B cell (primary cell): ENCODE measurements around the gene DLGAP4. TPM values are rescaled to one million over a fixed set of nuclear protein-coding genes. Genes with fewer than 3 reads are reported as not detected.

Source experiments
- ATAC-seq: fragments of 200-7000 bp; cut with Tn5 transposase; one replicate; pipeline ENCODE4 v1.10.0; 2021; ENCODE audit warnings: low read depth, mild to moderate bottlenecking, moderate number of reproducible peaks, moderate library complexity
- CTCF ChIA-PET: fragments of 350-600 bp; sonication (Branson Sonifier 250); formaldehyde crosslinking; loops from one replicate; lab custom pipeline; 2021; ENCODE audit warnings: antibody characterized with exemption, inconsistent platforms; lab: Charles Lee
- POLR2A ChIA-PET: fragments of 350-600 bp; sonication (Branson Sonifier 250); formaldehyde crosslinking; loops from one replicate; lab custom pipeline; 2021; ENCODE audit warnings: antibody characterized with exemption; lab: Charles Lee
- DNase-seq: peaks from one replicate; pipeline ENCODE4 v3.0.0; 2013
- H2AFZ ChIP-seq: 2 replicates; pipeline ENCODE4 v1.6.1; 2012; ENCODE audit warnings: mild to moderate bottlenecking, low read depth, low read length; ENCODE audit not compliant: insufficient read depth, poor library complexity, severe bottlenecking
- H3K27ac ChIP-seq, 2 donors: 1 replicate in 1 of 2; 2 replicates in 1 of 2; pipeline ENCODE4 v1.5.1; 2012 to 2013; ENCODE audit warnings: low read length in 2 of 2, mild to moderate bottlenecking in 2 of 2, moderate library complexity in 1 of 2
- H3K27me3 ChIP-seq, 4 experiments: fragments of 200-600 bp in 1 of 4; sonication (generic) in 1 of 4; replicated peaks in 1 of 4; 1 replicate in 2 of 4; 2 replicates in 2 of 4; pipeline versions ENCODE4 v1.6.1 to v1.7.0; 2013 to 2016; ENCODE audit warnings: low read length in 3 of 4, mild to moderate bottlenecking in 2 of 4, mixed read lengths in 1 of 4, moderate library complexity in 1 of 4; ENCODE audit not compliant: insufficient read depth in 4 of 4, control insufficient read depth in 3 of 4; ENCODE audit errors: control extremely low read depth in 1 of 4
- H3K36me3 ChIP-seq, 2 experiments: replicated peaks in 1 of 2; 1 replicate in 1 of 2; 2 replicates in 1 of 2; pipeline versions ENCODE4 v1.6.1 to v1.7.1; 2013; ENCODE audit warnings: low read length in 1 of 2; ENCODE audit not compliant: insufficient read depth in 2 of 2, control insufficient read depth in 1 of 2; ENCODE audit errors: control extremely low read depth in 1 of 2, extremely low read depth in 1 of 2
- H3K4me1 ChIP-seq, 2 donors: fragments of 200-600 bp in 1 of 2; sonication (generic) in 1 of 2; 1 replicate in 1 of 2; 2 replicates in 1 of 2; pipeline versions ENCODE4 v1.5.1 to v1.6.1; 2013 to 2017; ENCODE audit warnings: low read length in 2 of 2; ENCODE audit not compliant: control insufficient read depth in 2 of 2, insufficient read depth in 2 of 2
- H3K4me2 ChIP-seq: replicated peaks from 2 replicates; pipeline ENCODE3; 2012; ENCODE audit warnings: mild to moderate bottlenecking, low read depth, low read length; ENCODE audit not compliant: poor library complexity, severe bottlenecking
- H3K4me3 ChIP-seq, 5 experiments: fragments of 200-600 bp in 1 of 5; sonication (generic) in 1 of 5; 1 replicate in 3 of 5; 2 replicates in 2 of 5; pipeline versions ENCODE4 v1.5.1 to v1.7.0; 2011 to 2016; ENCODE audit warnings: low read length in 4 of 5, mild to moderate bottlenecking in 4 of 5, low read depth in 2 of 5, control low read depth in 1 of 5, moderate library complexity in 1 of 5; ENCODE audit not compliant: insufficient read depth in 1 of 5; ENCODE audit errors: control extremely low read depth in 1 of 5, extremely low read depth in 1 of 5
- H3K79me2 ChIP-seq: fragments of 200-600 bp; sonication (generic); one replicate; pipeline ENCODE4 v1.6.0; 2016; ENCODE audit warnings: low read length; ENCODE audit not compliant: control insufficient read depth, insufficient read depth
- H3K9ac ChIP-seq: fragments of 200-600 bp; sonication (generic); 2 replicates; pipeline ENCODE4 v1.6.1; 2017; ENCODE audit warnings: mild to moderate bottlenecking, low read length, moderate library complexity
- H3K9me3 ChIP-seq, 3 donors: one replicate each; pipeline versions ENCODE4 v1.6.1 to v1.7.1; 2013; ENCODE audit warnings: low read length in 2 of 3; ENCODE audit not compliant: control insufficient read depth in 2 of 3, insufficient read depth in 1 of 3; ENCODE audit errors: control extremely low read depth in 1 of 3
- H4K20me1 ChIP-seq: 2 replicates; pipeline ENCODE4 v1.6.0; 2012; ENCODE audit warnings: mild to moderate bottlenecking, low read length; ENCODE audit not compliant: insufficient read depth, control insufficient read depth, poor library complexity, severe bottlenecking
- H3K27ac Mint-ChIP-seq: one replicate; pipeline ENCODE4 v1.8.0; 2021; ENCODE audit warnings: mixed read lengths
- H3K27me3 Mint-ChIP-seq: one replicate; pipeline ENCODE4 v1.8.0; 2021; ENCODE audit warnings: mixed read lengths
- H3K4me1 Mint-ChIP-seq: one replicate; pipeline ENCODE4 v1.8.0; 2021; ENCODE audit warnings: mixed read lengths
- H3K4me3 Mint-ChIP-seq: one replicate; pipeline ENCODE4 v1.8.0; 2021; ENCODE audit warnings: mixed read lengths
- H3K9me3 Mint-ChIP-seq: one replicate; pipeline ENCODE4 v1.8.0; 2022; ENCODE audit warnings: mixed read lengths; ENCODE audit not compliant: insufficient read depth
- EZH2 ChIP-seq: IDR thresholded peaks from 2 replicates; pipeline ENCODE4 v1.6.1; 2012; ENCODE audit warnings: borderline replicate concordance, low read depth, mild to moderate bottlenecking, moderate library complexity, low read length; ENCODE audit not compliant: insufficient read depth, poor library complexity, severe bottlenecking
- WGBS: methylation state at CpG from one replicate; pipeline ENCODE4 v1.1.5; 2013; ENCODE audit warnings: missing lambda C conversion rate; ENCODE audit not compliant: insufficient coverage; 5-methylcytosine and 5-hydroxymethylcytosine counted together
- intact Hi-C: fragments of 100-400 bp; cut with micrococcal nuclease; formaldehyde crosslinking; loops from one replicate; pipeline ENCODE4 v1.10.0; 2022
- polyA plus RNA-seq: library from polyadenylated mRNA; depleted of rRNA; stranded (reverse); fragments of >200 nt; gene quantifications from 2 replicates; pipeline ENCODE4 v1.2.3, GENCODE V29; 2012
- total RNA-seq, 2 donors: library from RNA; stranded (reverse); fragments of 120-200 nt in 1 of 2; gene quantifications; 1 replicate in 1 of 2; 2 replicates in 1 of 2; pipeline versions ENCODE4 v1.2.3 to v1.2.4, GENCODE V29; 2013 to 2022
- TF ChIP-seq, protein P1 (sequence below): fragments of 200-600 bp; IDR thresholded peaks from one replicate; pipeline ENCODE4 v1.8.0; 2022; ENCODE audit warnings: antibody characterized with exemption, mild to moderate bottlenecking

DLGAP4 gene
- total and polyA plus RNA-seq, 2 donors (not counting 1 experiment from before 2014, with no cell fraction given) = 68.8 to 87.8 TPM

GRCh38 chr20:36565520-36565919, 259.4 kb downstream of the DLGAP4 start:
- Histone ChIP-seq H3K9me3 (peaks cover 0 to 14% (median 7%) of the 10 kb centered on the region in 3 donors), H3K4me3 (no peak overlapping the region), H3K36me3 (peaks cover 0 to 2% of the 10 kb centered on the region in 2 experiments), H2AFZ (no peak overlapping the region), H3K27ac (no peak overlapping the region), H3K27me3 (no peaks in the 10 kb centered on the region), H4K20me1 (no peaks in the 10 kb centered on the region), H3K79me2 (no peaks in the 10 kb centered on the region), H3K4me2 (no peak overlapping the region), H3K9ac (no peak overlapping the region), H3K4me1 (no peaks in the 10 kb centered on the region)
- no peaks in the 10 kb centered on the region for H3K4me1 Mint-ChIP-seq
- H3K9me3 Mint-ChIP-seq = peaks cover 3% of the 10 kb centered on the region
- H3K4me3 Mint-ChIP-seq = no peak overlapping the region
- no peak overlapping the region for H3K27ac Mint-ChIP-seq
- DNase-seq (no peak), ATAC-seq (no peak)
- 92% methylated on average over 1 of the region's 3 CpGs for WGBS
- intact Hi-C loops = no loop called here
- ChIA-PET POLR2A (no interaction called here), CTCF (no interaction called here)
- no peaks in the 10 kb centered on the region for H3K27me3 Mint-ChIP-seq
- TF ChIP-seq, protein P1, sequence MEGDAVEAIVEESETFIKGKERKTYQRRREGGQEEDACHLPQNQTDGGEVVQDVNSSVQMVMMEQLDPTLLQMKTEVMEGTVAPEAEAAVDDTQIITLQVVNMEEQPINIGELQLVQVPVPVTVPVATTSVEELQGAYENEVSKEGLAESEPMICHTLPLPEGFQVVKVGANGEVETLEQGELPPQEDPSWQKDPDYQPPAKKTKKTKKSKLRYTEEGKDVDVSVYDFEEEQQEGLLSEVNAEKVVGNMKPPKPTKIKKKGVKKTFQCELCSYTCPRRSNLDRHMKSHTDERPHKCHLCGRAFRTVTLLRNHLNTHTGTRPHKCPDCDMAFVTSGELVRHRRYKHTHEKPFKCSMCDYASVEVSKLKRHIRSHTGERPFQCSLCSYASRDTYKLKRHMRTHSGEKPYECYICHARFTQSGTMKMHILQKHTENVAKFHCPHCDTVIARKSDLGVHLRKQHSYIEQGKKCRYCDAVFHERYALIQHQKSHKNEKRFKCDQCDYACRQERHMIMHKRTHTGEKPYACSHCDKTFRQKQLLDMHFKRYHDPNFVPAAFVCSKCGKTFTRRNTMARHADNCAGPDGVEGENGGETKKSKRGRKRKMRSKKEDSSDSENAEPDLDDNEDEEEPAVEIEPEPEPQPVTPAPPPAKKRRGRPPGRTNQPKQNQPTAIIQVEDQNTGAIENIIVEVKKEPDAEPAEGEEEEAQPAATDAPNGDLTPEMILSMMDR = no peak
- no peak for TF ChIP-seq EZH2

DNA sequence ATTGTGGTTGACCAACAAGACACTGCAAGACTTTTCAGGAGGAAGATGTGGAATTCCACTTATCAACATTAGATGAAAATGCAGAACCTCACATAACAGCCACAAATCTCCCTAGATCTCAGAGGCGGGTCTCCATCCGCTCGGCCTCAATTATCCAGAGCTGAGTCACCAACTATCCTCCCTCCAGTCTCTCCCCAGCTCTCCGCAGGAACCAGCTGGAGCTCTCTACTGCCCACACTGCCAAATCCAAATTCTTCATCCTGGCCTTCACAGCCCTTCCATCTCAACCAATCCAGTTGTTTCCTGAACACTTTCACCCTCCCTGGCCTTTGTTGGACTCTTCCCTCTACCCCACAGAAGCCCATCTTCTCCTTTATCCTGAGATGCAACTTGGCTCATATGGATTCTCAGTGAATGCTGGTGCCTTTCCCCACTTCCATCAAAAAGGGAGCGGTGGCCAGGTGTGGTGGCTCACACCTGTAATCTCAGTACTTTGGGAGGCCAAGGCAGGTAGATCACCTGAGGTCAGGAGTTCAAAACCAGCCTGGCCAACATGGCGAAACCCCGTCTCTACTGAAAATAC, 263.8 kb downstream of the DLGAP4 start:
- H3K9me3 ChIP-seq = peaks cover 0 to 11% (median 7%) of the 10 kb centered on the region in 3 donors
- TF ChIP-seq EZH2 = no peak
- TF ChIP-seq, protein P1 = no peak
- DNase-seq = no peak
- no peak overlapping the region for H2AFZ ChIP-seq
- 97% methylated on average over 7 of the region's 7 CpGs for WGBS
- no peak overlapping the region for H3K4me3 ChIP-seq
- intact Hi-C loops = no loop called here
- H3K27ac Mint-ChIP-seq = peak overlapping the region; percentile 56
- H3K27me3 Mint-ChIP-seq = no peaks in the 10 kb centered on the region
- H3K4me1 Mint-ChIP-seq = peaks cover 17% of the 10 kb centered on the region
- peaks cover 6% of the 10 kb centered on the region for H4K20me1 ChIP-seq
- no peak overlapping the region for H3K4me3 Mint-ChIP-seq
- no peak for ATAC-seq
- peaks cover 10 to 18% of the 10 kb centered on the region in 2 donors for H3K4me1 ChIP-seq
- no peaks in the 10 kb centered on the region for H3K9me3 Mint-ChIP-seq
- ChIA-PET CTCF (interaction anchor here (1.1 to 6.0 kb wide), 4 partner anchors 8 to 35 kb away, joined by 3 to 63 read pairs (median 12); partner anchors contain the start of gene RAB5IF), POLR2A (no interaction called here)
- H3K9ac ChIP-seq = no peak overlapping the region
- no peaks in the 10 kb centered on the region for H3K27me3 ChIP-seq
- H3K27ac ChIP-seq = no peak overlapping the region
- no peak overlapping the region for H3K4me2 ChIP-seq
- H3K36me3 ChIP-seq = no peaks in the 10 kb centered on the region
- peaks cover 13% of the 10 kb centered on the region for H3K79me2 ChIP-seq
